Measurements from ENCODE around the gene PLEKHG4.

Gene PLEKHG4

DNA sequence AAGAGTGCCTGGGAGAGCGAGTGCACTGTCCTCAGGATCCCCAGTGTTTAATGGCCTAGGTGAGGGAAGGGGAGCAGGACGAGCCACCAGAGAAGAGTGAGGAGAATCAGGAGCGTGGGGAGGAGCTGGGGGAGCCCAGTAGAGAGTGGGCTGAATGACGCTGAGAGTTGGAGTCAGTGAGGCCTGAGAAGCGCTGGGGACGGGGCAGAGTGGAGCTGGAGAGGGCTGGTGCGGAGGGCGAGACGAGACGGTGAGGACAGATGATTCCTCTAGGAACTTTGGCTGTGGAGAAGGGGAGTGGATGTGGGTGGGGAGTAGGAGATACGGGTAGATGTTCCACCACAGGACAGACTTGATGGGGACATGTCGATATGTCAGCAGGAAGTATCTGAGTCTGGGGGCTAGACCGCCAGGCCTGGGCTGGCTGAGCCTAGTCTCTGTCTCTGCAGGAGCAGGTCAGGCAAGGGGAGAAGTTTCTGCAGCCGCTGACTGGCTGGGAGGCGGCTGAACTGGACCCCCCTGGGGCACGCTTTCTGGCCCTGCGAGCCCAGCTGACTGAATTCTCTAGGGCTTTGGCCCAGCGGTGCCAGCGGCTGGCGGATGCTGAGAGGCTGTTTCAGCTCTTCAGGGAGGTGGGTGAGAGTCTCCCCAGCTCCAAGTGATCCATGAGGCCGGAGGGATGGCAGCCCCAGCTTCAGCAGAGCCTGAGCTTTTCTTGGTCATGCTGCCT lies 4.7 kb downstream of the PLEKHG4 start:
- no peak for DNase-seq

DNA sequence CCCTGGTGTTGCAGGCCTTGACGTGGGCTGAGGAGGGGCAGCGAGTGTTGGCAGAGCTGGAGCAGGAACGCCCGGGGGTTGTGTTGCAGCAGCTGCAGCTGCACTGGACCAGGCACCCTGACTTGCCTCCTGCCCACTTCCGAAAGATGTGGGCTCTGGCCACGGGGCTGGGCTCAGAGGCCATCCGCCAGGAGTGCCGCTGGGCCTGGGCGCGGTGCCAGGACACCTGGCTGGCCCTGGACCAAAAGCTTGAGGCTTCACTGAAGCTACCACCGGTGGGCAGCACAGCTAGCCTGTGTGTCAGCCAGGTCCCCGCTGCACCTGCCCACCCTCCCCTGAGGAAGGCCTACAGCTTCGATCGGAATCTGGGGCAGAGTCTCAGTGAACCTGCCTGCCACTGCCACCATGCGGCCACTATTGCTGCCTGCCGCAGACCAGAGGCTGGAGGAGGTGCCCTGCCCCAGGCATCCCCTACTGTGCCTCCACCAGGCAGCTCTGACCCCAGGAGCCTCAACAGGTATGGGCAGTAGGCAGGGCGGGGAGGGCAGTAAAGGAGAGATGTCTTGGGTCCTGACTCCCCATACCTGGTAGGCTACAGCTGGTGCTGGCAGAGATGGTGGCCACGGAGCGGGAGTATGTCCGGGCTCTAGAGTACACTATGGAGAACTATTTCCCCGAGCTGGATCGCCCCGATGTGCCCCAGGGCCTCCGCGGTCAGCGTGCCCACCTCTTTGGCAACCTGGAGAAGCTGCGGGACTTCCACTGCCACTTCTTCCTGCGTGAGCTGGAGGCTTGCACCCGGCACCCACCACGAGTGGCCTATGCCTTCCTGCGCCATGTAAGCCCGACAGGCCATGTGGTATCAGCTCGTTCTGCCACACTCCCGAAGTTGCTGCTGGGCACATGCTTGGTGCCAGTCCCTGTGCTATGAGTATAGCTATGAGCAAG lies 5.6 kb downstream of the PLEKHG4 start:
- DNase-seq: peak in 11 of 58 donors; percentile 6 to 40 (median 20)

DNA sequence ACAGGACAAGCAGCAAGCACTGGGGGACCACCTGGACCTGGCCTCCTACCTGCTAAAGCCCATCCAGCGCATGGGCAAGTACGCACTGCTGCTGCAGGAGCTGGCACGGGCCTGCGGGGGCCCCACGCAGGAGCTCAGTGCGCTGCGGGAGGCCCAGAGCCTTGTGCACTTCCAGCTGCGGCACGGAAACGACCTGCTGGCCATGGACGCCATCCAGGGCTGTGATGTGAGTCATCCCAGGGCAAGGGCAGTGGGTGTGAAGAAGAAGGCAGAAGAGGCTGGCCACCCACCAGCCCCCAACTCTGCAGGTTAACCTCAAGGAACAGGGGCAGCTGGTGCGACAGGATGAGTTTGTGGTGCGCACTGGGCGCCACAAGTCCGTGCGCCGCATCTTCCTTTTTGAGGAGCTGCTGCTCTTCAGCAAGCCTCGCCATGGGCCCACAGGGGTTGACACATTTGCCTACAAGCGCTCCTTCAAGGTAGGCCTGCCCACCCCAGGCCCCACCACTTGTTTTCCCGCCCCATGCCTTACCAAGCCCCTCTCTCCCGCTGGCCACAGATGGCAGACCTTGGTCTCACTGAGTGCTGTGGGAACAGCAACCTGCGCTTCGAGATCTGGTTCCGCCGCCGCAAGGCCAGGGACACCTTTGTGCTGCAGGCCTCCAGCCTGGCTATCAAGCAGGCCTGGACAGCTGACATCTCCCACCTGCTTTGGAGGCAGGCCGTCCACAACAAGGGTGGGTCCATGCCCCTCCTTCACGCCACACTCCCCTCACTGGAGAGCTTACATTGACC lies 7.3 kb downstream of the PLEKHG4 start:
- DNase-seq: no peak

DNA sequence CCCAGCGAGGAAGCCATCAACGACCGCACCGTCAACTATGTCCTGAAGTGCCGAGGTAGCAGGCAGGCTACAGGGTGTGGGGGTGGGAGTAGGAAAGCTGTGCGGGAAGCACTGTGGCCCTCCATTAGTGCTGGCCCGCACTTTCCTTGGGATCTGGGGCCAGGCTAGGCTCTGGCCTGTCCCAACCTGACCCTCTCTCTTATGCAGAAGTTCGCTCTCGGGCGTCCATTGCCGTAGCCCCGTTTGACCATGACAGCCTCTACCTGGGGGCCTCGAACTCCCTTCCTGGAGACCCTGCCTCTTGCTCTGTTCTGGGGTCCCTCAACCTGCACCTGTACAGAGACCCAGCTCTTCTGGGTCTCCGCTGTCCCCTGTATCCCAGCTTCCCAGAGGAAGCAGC lies 8.6 kb downstream of the PLEKHG4 start:
- no peak for DNase-seq

DNA sequence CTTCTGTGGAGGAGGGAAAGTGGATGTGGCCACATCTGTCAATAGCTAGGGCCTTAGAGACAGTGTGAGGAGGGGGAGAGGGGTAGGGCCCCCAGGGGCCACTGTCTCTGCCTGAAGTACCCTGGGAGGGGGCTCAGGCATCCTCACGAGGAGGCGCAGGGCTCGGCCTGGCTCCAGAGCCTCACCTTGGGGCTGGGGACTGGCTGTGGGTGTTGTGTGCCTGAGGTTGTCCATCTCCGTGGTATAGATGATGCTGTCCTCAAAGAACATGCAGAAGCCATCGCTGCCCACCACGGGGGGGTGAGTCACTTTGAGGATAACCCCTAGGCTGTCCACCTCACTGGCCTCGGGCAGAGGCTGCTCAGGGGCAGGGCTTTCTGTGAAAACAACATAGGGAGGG lies 12.1 kb downstream of the PLEKHG4 start:
- DNase-seq: no peak

DNA sequence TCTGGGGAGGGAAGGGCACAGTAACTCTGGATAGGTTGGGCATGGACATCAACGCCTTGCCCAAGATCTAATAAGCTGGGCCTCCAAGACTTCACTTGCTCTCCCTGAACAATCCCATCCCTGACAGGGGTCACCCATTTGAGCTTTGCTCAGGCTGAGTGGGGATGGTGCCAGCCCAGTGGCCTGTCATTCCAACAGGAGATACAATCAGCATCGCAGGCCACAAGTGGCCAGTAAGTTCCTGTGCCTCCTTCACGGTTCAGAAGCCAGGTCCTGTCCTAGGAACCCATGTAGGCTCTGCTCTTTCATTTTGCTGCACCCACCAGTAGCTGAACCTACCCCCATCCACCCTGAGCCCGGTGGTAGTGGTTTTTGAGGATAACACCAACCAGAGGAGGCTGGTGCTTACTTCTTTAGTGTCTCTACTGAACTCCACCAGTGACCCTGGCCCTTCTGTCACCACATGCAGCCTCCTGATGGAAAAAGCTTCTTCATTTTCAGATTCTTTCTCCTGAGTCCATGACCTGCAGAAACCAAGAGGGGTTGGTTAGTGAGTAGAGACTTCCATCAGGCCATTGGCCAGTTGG lies 14.9 kb downstream of the PLEKHG4 start:
- no peak for DNase-seq

DNA sequence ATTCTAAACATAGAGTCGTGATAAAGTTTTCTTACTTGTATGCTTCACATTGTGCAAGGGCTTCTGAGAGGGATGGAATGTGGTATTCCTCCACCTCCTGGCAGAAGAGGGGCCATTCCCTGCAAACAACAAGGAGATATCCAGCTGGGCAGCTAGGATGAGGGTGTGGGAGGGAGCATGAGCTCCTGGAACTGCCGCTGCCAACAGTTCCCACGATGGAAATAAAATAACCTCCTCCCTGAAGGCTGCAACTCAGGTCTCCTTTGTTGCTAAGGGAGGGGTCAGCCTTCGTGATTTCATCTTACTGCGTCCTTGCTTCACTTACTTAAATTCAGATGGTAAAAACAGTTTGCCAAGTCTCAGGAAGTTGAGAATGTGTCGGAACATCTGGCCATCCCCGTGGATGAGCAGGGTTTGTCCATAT lies 15.6 kb downstream of the PLEKHG4 start:
- DNase-seq: no peak

DNA sequence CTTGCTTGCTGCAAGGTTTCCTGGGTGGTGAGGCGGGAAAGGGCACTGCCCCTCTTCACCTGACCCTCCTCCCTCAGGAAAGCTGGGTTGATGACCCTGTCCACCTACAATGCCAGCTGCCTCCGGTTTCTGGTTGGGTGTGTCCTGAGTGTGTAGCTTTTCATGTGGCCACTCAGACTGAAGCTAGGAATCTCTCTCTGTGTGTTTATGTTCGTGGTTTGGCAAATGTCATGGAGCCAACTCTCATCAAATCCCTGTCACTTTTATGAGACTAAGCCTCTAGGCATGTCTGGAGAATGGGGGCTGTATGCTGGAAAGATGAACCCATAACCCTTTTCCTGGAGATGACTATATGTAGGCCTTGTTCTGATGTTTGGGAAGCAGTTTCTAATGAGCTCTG lies 17.1 kb downstream of the PLEKHG4 start:
- DNase-seq: no peak

DNA sequence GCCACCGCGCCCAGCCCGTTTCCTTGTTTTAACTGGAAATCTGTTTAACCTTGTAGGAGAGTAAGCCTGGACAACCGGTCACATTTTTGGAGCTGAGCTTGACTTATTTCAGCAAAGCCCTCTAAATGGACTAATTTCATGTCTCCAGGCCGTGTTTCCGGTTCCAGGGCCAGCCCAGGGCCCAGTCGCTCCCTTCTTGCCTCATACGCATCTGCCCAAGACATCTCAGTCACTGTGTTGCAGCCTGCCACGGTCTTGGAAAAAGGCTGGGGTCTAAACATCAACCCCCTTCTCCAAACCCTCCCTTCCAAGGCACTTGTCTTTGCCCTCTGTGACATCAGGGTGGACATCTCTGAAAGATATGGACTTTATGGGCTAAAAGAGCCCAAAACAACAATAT lies 18.9 kb downstream of the PLEKHG4 start:
- no peak for DNase-seq

DNA sequence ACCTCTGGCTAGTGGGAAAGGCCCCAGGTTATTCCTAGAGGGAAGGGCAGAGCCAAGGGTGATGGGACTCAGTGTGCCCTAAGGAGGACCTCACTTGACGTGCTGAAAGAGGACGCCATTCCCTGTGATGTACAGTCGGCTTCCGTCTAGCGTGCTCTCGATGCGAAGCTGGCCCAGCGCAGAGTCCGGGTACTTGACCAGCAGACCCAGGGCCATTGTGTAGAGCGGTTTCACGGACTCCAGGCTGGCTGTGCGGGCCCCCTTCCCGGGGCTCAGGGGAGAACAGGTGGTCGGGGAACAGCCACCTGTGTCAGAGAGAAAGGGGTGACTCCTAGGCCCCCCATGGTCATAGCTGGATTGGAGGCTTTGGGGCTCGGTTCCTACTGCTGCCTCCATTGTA lies 19.9 kb downstream of the PLEKHG4 start:
- no peak for DNase-seq

DNA sequence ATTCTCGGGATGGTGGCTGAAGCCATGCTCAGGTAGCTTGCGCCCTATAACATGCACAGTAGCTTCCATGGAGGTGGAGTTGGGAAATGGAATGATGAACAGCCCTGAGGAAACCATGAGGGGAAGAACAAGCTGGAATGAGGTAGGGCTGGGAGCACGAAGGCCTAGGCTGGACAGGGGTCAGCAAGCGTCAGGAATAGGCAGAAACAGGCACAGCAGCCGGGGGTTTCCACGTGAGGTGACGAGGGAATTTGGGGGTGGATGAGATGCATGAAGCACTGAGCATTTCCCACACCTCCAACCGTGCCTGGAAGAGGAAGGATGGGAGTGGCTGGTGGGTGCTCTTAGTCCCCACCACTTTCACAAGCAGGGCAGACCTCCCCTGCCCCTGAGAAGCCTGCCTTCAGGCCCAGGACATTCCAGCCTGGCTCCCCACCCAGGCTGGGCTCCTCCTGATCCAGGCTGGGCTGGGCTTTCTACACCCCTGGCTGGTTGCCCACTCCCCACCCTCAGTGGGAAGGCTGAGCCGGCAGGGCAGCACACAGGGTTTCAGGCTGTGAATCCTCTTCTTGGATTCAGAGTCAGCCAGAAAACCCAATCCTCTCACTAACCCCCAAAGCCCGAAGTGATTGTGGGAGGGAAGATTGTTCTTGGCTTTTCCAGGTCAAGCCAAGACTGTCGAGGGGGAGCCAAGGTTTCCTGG lies 21.9 kb downstream of the PLEKHG4 start:
- DNase-seq: no peak

DNA sequence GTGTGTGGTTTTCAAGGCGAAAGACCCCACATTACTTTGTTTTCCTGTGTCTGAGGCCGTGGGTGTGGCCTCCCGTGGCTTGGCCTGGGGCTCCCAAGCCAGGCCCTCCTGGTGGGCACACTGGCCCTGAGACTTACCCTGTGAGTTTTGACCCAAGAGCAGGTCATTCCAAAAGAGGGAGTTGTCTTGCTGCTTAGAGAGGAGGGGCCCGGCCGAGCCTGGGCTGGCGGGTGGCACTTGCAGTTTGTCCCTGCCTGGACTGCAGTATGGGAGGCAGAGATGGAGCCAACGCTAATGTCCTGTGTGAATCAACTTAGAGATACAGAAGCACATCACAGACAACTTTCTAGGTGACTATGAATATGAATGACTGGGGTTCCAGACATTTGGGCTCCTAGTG lies 22.7 kb downstream of the PLEKHG4 start:
- DNase-seq: no peak

DNA sequence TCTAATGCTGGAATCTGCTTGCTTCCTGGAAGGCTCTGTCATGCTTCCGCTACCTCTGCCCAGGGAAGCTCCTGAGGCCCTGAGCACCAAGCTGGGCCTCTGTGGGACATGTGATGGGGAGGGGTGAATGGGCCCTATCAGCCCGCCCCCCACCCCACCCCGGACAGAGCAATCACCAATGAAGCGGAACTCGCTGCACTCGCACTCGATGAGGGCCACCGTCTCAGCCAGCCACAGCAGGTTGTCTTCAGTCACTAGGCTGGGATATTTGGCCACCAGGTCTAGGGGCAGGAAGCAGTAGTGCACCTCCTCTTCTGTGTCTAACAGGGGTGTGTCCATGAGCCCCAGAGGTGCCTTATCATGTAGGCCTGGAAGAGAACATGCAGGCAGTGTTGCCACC lies 23.6 kb downstream of the PLEKHG4 start:
- DNase-seq: no peak

DNA sequence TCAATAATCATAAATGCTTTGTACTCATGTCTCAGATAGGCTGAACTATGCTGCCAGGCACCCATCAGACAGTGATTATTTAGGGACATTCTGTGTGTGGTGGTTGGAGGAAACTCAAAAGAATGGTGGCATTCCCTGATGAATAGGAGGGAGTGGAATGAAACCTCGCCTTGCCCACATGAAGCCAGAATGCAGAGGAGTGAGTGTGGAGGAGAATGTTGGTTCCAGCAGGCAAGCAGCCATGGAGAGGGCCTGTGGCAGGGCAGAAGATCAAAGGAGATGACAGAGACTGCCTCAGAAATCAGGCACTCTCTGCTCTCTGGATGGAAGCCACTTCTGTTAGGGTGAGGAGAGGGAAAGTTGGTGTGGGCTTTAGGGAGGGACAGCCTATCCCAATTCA lies 24.7 kb downstream of the PLEKHG4 start:
- DNase-seq: no peak

DNA sequence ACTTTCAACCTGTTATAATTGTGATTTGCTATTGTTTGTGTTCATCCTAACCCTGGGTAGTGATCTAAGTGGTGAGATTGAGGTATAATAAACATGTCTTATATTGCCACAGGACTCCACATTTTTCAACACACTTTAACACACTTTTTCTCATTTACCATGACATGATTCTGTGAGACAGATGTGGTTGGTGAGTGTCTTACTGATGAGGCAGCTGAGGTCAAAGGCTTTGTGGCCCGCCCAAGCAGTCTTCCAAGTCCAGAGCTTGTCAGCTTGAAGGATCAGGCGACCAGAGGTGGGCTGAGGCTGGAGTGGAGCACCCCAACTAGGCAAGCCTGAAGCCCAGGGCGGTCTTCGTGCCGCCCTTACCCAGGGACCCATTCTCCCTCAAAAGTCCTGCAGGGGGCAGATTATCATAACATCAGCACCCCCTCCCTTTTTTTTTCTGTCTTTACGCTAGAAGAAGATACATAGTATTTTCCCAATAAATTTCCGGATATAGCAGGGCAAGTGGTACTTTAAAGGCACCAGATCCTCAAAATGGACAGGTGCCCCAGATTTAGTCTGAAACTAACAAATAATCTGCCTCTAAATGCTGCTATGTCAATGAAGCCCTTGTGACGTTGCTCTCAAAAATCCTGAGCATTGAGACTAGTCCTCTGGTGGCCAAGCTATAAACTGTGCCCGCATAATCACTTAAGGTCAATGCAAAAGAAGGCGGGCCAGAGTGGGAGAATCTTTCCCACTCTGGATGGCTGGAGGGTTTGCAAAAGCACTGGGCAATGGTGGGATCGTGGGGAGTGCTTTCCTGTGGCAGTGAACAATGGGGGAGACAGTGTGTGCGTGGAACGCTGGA lies 26.1 kb downstream of the PLEKHG4 start:
- no peak for DNase-seq

DNA sequence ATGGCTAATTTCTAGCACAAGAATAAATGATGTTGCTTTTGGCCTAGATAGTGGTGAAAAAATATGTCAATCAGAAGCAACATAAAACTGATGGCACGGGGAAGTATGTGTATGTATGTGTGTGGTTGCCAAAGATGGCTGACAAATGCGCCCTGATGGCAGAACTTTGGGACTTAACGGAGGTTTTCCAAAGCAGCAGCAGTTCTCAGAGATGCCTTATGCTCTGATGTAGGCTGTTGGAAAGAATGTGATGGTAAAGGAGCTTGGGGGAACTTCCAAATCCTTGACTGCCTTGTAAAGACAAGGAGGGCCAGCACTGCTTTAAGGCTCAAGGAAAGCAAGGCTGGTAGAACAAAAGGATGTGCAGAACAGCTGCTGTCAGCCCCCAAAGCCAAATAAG lies 31.2 kb downstream of the PLEKHG4 start:
- no peak for DNase-seq

DNA sequence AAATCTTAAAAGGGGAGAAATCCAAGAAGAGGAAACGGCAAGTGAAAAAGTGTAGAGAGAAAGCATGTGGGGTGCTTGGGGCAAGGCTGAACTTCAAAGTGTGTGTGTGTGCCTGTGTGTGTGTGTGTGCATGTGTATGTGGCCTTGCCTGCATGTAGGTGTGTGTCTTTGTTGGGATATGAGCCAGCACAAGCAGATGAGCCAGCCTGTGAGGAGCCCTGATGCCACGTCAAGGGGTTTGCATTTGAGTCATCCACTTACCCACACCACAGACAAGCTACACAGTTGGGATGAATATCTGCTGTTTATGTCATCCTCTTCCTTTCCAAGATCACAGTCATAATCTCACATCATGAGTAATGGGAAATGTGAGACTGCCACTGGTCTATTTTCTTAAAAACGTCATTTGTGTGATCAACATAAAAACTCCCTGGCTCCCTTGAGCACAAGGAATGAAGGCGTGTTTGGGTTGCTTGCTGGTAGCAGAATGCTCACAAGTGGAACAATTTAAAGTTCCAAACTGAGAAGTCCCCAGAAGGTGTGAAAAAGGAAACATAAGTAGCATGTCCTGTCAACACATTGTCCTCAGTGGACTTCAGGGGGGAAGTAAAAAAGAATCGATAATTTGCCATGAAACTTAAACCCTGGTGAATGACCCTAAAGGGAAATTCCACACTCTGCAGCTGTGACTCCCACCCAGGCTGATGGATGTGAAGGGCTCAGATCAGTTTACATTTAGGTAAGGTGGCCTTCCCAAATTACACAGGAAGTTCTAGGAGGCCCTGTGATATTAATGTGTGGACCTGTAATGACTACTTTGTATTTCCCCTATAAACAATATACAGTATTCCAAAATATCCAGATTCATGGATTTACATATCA lies 32.5 kb downstream of the PLEKHG4 start:
- DNase-seq: peak in 9 of 58 donors; percentile 3 to 30 (median 14)

DNA sequence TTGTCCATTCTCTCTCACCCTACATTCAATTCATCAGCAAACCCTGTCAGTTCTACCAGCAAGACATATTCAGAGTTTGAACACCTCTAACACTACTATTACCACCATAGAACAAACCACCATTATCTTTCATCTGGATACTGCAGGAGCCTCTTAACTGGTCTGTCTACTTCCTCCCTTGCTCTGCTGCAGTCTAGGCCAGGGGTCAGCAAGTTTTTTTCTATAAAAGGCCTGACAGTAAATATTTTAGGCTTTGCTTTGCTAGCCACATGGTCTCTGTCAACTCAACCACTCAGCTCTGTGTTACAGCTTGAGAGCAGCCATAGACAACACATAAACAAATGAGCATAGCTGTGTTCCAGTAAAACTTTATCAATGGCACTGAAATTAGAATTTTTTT lies 33.4 kb downstream of the PLEKHG4 start:
- DNase-seq: no peak

DNA sequence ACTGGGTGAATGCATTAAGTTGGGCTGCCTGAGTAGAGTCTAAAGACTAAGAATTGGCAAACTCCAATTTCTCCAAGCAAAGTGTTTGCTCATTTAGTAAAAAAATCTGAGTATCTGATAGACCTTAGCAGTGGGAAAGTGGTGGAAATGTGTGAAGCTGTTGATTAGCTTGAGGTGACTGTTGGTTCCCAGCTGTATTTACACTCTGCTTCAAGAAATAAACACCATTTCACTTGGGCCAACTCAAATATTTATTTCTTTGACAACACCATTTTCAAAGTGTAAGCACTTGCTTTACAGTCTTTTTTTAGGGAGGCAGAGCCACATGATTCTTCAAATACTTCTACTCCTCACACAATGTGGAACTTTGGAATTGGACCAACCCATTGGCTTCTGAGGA lies 38.5 kb downstream of the PLEKHG4 start:
- DNase-seq: no peak
